Stimulated activated CD4-positive, alpha-beta T cell treated with anti-CD3 and anti-CD28 coated beads, Interleukin-1b, Interleukin-23, amount 100 ng/mL, for 1 hour (primary cell): ENCODE measurements around the gene SLC17A4.

ENCODE experiments used
- DNase-seq, 2 donors: peaks; one replicate each; pipeline ENCODE4 v3.0.0-alpha.2; 2020; ENCODE audit warnings: low read depth in 2 of 2

Gene SLC17A4

DNA sequence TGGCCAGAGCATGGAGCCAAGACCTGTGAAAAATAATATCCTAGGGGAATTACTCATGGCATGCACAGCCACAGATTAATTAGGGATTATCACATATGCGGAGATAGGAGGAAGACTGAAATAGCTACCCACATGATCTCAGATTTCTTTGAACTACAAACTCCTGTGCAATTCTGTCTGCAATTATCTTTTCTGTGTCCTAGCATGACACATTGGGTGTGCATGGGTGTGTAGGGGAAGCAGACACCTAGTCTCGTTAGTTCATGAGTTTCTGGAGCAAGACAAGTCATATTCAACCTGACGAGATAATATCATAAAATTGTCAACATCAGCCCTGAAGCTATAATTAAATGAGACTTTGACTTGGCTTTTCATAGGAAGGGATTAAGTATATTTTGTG, 3.6 kb upstream of the SLC17A4 start:
- no peak for DNase-seq

DNA sequence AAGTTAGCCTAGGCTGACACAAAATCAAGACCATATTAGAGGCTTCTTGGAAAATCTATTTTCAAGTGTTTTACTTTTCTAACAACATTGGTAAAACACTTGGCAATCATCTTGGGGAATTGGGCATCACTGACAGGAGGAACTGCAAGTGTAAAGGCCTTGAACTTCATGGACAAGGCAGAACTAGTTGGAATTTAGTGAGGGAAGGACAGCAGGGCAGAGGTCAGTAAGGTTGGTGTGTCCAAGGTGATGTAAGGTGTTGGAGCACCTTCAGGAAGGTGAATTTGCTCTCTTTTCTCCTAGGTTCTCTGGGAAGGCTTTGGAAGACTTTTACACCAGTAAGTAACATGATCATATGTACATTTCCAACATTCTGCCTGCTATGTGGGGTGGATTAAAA, 1.5 kb upstream of the SLC17A4 start:
- no peak for DNase-seq

GRCh38 chr6:25755483-25755882, 941 bp downstream of the SLC17A4 start:
- DNase-seq: no peak

DNA sequence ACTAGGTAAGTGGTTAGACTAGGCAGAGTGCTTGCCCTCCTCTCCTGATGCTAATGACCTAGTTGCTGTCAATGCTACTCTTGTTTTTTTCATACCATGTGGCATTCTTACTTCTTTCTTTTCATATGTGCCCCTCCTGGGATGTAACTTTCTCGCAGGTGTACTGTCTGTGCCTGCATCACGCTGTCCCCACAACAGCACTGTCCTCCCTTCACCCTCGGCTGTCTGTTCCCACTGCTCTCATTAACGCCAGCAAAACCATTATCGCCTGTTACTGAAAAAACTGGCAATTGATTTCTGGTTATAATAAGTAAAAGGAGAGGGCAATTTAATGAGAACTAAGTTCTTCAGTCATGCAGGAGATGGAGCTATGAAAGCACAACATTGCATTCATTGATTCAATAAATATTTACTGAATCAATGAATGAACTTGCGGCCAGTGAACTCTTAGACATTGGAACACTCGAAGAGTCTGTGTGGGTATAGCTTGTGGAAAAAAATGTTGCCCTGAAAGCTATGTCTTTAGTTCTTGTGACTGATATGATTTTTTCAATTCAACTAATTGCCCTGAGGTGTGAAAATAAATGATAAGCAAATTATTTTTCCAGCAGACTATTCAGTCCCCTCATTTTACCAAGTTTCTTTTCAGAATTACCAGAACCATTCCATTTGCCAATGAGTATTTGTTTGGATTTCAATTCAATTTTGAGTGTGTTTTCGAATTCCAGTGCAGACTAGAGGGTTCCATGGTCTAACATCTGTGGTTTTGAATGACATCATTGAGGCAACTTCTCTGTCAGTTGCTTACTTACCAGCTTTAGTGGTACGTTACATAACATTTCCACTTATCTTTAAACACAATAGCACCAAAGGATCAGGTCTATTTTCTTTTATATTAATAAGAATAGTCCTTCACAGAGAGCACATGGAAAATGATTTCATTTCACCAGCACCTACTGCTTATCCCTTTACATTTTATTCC, 2.1 kb downstream of the SLC17A4 start:
- no peak for DNase-seq

DNA sequence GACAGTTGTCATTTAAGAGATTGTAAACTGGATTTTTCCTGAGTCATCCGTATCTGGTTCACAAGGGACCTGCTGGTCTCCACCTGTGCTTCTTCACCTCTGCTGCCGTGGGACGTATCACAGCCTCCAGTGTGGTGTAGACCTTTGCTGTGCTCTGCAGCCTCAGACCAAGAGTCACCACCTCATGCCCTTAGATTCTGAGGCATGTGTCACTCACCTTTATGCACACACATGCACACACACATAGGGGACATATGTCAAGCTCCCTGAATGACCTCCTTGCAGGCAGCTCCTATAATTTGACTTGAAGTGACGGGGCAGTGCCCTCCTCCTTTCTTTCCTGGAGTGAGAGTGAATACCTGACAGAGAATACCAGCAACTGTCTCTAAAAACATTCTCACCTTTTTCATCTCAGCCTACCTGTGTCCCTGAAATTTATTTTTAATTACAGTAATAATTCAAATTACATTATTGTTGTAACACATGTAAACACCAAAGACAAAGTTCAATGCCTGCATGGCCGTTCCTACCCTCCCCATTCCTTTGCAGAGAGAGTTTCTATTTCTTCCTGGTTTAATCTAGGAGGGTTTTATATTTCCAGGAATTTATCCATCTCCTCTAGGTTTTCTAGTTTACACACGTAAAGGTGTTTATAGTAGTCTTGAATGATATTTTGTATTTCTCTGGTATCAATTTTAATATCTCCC, 3.5 kb downstream of the SLC17A4 start:
- DNase-seq: no peak

DNA sequence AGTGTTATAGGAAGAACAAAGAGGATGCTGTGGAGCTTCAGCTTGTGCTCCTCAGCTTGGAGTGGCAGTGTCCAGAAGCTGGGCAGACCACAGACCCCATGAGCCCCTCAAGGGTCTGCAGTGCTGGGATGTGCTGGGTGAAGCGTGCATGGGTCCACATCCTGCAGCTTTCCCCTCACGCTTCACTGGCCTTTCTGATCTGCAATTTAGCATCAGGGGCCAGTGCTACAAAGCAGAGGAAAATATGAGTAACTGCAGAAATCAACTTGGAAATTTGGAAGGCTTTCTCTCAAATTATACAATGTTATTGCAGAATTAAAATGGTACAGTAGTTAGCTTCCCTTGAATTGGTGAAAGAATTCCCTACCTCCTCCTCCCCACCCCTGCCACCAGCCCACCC, 10.1 kb downstream of the SLC17A4 start:
- no peak for DNase-seq

GRCh38 chr6:25768566-25768965, 14.0 kb downstream of the SLC17A4 start:
- no peak for DNase-seq

DNA sequence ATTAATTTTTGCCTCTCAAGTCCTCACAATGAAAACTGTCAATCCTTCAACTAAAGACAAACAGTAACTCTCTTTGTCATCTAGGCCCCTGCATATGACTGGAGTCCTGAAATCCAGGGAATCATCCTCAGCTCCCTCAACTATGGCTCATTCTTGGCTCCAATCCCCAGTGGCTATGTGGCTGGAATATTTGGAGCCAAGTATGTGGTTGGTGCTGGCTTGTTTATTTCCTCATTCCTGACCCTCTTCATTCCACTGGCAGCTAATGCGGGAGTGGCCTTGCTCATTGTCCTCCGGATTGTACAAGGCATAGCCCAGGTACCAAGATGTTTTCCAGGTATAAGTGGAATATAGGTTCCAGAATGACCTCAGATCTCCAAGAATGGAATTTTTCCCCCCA, 15.4 kb downstream of the SLC17A4 start:
- DNase-seq: no peak

- DNase-seq: no peak
Measured at GRCh38 chr6:25774120-25774715, 19.7 kb downstream of the SLC17A4 start.

DNA sequence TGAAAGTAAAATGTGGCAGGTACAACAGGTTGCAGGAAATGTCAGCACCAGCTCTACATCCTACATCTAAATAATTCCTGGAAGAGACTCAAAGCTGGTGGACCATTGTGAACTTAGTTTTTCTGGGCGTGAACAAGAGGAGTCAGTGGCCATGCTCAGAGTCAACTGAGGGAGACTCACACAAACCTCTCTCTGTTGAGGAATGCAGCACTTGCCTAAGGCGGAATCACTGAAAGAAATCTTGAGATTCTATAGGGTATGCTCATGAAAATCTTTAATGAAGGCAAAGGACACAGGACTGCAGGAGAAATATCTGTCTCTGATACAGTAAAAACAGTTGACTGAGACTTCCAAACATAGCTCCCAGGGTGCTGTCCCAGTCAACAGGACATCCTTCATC, 22.5 kb downstream of the SLC17A4 start:
- no peak for DNase-seq

DNA sequence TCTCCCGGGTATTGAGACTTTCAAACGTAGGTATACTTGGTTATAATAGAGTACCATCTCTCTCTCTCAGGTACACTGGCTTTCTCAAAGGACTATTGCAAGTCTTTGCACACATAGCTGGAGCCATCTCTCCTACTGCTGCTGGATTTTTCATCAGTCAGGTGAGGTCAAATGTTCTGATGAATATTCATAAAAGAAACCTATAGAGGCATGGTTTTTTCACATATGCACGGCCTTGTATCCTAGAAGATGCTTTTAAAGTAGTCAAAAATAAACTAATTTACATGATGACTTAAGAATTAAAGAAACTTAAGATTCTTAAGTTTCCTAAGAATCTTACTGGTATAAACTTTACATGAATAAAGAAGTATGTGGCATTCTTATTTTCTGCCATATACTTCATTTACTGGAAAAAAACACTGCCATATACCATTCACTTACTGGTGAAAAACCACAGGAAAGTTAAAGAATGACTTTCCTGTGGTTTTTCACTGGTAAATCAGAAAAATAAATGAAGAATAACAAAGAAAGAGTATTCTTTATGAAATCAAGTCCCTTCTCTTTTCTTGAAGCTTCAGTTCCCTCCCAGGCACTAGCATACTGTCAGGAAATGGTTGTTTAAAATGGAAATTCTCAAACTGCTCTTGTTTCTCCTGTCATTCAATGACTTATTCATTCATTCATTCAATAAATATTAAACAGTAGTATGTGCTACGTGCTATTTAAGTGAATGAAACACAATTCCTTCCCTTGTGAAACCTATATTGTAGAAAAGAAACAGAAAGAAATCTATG, 23.5 kb downstream of the SLC17A4 start:
- DNase-seq: no peak

- no peak for DNase-seq
Measured at GRCh38 chr6:25781134-25781533, 26.6 kb downstream of the SLC17A4 start.

DNA sequence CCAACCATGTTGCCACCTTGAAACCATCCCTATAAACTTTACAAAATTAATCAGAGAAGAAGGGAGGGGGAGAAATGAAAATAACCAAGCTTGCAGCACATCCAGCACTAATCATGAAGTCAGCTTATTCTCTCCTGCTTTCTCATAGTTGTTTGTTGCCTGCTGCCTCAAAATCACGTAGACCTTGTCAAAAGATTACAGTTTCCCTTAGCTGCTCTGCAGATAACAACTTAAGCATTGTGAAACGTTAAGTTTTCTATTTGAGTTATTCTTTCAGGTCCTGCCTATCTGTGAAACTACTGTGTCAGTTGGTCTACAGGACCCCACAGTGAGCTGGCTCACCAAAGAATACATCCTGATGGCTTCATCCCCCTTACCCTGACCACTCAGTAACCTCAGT, 32.9 kb downstream of the SLC17A4 start:
- DNase-seq: no peak

DNA sequence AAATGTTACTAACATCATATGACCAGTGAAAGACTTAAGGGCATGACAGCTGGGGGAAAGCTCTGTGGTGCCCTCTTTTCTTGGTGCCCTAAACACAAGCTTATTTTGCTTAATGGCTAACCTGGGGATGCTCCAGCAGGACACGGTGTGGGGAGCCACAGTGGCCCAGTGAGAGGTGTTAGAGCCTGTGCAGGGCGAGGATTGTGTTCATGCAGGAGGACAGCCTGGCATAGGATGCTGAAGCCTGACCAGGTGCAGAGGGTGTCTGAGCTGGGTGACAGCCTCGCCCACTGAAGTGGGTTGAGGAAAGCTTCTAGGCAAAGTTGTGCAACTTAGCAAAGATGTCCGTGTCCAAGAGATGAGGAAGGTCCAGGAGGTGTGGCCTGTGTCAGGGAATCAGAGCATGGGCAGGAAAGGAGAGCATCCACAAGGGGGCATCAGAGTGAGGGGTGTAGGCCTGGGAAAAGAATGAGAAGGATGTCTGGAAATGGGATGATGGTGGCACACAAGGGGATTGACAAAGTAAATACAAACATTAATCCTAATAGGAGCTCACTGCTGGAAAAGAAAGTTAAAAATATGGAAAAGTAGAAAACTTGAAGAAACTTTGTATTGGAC, 33.9 kb downstream of the SLC17A4 start:
- DNase-seq: peak in 1 of 2 donors; percentile 7

GRCh38 chr6:25789475-25789874, 34.9 kb downstream of the SLC17A4 start:
- no peak for DNase-seq

- no peak for DNase-seq
Measured at GRCh38 chr6:25792016-25792415, 37.5 kb downstream of the SLC17A4 start.

- no peak for DNase-seq
Measured at GRCh38 chr6:25793970-25794369, 39.4 kb downstream of the SLC17A4 start.

DNA sequence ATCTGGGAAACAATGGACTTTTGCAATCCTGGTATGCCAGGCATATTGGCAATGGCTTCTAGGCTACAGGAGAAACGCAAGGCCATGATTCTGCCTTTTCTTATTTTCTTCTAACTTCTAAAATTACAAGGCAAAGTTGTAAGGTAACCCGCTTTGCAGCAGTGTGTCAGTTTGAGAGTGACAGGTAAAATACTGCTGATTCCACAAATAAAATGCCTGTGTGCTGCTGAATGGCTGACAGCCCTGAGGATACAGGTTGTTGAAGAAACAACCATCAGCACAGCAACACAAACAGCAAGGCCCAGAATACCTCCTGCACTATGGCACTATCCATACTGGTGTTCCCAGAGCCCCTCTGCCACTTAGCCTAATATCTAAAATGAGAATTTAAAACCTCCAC, 40.2 kb downstream of the SLC17A4 start:
- DNase-seq: no peak

DNA sequence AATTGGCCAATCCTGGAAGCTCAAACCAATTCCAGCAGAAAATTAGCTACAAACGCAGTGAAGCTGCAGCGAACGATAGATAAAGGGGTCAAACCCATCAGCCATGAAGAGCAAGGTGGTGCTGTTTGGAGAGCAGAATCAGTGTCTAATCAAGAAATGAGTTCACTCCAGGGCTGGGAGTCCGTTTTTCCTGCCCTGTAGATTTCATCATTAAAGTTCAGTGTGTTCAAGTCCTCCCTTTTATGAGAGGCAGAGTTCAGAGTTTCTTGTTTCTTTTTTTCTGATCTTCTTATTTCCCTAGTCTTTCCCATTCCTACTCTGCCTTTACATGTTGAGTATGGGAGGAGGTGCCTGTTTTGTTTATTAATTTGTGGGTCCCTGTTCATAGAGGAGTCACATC, 46.9 kb downstream of the SLC17A4 start:
- no peak for DNase-seq

DNA sequence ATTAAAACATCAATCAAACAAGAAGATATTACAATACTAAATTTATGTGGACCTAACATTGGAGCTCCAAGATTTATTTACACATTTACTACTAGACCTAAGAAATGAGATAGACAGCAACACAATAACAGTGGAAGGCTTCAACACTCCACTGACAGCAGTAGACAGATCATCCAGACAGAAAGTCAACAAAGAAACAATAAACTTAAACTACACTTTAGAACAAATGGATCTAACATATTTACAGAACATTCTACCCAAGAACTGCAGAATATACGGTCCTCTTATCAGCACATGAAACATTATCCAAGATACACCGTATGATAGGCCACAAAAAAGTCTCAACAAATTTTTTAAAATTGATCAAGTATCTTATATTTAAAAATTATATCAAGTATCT, 50.3 kb downstream of the SLC17A4 start:
- DNase-seq: no peak

DNA sequence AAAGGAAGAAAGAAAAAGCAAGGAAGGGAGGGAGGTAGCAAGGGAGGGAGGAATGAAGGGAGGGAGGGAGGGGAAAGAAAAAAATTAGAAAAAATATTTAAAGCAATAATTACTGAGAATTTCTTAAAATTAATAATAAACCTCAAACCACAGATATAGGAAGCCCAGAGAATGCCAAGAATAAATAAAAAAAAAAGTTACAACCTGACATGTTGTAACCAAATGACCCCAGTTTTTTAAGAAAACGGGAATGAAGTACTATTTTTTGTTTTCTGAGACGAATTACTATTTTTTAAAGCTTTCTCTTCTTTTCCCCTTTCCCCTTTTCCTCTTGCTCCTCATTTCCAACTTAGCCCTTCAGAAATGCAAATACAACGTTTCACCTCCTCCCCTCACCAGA, 60.7 kb downstream of the SLC17A4 start:
- DNase-seq: no peak
